NCI-H1436 (cell line): Measurements from ENCODE around the gene CCDC180.

ENCODE experiments used
- DNase-seq: peaks from one replicate; lab custom pipeline; 2025; lab: John Stamatoyannopoulos, UW

CCDC180 gene

DNA sequence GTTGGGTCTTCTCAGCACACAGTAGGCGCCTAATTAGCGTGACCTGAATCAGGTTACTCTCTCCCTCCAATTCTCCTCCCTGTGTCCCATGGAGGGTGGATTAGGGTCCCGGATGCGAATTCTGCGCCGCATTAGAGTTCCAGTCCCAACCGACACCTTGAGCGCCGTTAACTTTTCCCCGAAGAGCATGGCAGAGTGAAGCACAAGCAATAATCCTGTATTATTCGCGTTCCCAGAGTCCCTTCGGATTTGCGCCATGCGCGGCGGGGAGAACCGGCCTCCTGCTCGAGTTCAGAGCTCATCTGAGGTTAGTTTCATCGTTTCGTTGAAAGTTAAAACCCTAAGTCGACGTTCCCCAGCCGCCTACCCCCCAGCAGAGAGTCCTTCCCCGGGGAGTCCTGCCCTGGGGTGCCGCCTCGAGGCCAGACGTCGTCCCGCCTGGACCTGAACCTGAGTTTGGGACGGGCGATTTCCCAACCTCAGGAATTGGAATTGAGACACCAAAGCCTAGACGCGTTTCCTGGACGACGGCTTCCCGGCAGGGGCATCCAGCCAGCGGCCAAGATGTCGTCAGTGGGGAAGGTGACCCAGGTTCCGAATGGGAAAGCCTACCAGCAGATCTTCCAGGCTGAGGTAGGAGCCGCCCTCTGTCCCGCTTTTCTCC, at the start of gene CCDC180:
Gene CCDC180 (plus strand): TSS at position 160 of the 664 bp plus-strand sequence. CDS start 405 bp downstream, at position 565.
- DNase-seq, result no peak

DNA sequence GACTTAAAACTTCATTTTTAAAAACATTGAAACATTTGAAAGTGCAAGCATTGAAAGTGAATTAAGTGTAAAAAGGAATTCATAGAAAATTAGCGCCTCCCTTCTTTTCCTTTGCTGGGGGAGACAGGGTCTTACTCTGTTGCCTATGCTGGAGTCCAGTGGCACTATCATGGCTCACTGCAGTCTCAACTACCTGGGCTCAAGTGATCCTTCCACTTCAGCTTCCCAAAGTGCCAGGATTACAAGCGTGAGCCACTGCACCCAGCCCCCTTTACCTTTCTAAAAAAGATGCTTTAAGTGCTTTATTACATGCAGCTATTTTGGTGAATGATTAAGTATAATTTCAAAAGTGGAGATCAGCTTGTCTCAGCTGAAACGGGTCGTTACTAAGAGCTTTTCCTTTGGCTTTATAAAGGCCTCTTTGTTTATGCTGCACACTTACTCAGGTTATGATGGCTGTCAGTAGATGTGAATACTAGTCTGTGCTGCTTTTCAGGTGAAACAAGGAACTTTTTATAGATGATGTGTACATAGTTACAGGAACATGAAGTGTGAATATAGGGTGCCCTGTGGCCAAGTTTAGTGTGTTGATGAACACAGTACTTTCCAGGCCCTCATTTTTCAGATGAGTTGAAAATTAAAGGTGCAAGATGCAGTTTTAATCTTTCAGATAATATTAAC, 47.5 kb upstream of the CCDC180 start:
- peak; percentile 3 for DNase-seq

DNA sequence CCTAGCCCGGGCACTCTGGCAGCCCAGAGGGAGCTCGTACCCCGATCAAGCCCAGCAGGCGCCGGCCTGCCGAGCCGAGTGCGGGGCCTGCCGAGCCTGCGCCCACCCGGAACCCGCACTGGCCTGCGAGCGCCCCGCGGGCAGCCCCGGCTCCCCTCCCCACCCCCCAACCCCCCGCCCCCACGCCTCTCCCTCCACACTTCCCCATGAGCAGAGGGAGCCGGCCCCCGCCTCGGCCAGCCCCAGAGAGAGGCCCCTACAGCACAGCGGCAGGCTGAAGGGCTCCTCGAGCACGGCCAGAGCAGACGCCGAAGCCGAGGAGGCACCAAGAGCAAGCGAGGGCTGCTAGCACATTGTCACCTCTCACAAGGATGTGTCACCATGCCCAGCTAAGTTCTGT, 36.2 kb upstream of the CCDC180 start:
- DNase-seq, result no peak

DNA sequence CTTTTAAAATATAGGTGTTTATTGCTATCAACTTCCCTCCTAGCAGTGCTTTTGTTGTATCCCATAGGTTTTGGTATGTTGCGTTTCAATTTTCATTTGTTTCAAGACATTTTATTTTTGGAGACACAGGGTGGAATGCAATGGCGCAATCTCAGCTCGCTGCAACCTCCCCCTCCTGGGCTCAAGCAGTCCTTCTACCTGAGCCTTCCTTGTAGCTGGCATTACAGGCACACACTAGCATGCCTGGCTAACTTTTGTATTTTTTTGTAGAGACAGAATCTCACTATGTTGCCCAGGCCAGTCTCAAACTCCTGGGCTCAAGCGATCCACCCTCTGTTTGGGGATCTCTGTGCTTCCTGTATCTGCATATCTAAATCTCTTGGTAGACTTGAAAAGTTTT, 35.4 kb upstream of the CCDC180 start:
- DNase-seq, result no peak

DNA sequence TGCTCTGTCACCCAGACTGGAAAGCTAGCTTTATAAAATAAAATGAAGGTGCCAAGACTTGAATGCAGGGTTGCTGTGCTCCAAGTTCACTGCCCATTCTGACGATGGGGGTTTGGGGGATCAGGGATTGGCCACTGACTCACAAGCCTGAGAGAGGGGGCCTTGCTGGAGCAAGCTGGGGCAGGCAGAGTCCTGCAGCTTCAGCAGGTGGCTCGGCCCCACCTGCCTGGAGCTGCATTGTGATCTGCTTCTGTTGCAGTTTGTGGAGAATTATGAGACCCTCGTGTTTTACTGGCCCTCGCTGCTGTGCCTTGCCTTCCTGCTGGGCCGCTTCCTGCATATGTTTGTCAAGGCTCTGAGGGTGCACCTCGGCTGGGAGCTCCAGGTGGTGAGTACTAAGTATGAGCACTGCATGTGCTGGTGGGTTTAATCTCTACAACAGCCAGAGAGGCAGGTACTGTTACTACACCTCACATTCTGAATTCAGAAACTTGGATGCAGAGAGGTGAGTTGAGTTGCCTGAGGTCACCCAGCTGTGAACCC, 31.1 kb upstream of the CCDC180 start:
- DNase-seq, result no peak

DNA sequence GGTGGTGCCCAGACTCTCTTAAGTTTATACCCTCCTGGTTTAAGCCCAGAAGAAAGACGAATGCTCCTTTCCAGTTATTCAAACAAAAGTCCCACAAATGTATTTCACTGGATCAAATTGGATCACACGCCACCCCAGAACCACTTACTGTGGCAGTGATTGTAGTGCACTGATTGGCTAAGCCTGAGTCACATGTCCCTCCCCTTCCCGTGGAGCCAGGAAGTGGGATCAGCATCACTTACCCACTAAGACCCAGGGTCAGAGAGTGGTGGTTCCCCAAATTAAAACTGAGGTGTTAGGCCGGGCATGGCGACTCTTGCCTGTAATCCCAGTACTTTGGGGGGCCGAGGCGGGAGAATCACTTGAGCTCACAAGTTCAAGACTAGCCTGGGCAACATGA, 29.5 kb upstream of the CCDC180 start:
- DNase-seq, result no peak

DNA sequence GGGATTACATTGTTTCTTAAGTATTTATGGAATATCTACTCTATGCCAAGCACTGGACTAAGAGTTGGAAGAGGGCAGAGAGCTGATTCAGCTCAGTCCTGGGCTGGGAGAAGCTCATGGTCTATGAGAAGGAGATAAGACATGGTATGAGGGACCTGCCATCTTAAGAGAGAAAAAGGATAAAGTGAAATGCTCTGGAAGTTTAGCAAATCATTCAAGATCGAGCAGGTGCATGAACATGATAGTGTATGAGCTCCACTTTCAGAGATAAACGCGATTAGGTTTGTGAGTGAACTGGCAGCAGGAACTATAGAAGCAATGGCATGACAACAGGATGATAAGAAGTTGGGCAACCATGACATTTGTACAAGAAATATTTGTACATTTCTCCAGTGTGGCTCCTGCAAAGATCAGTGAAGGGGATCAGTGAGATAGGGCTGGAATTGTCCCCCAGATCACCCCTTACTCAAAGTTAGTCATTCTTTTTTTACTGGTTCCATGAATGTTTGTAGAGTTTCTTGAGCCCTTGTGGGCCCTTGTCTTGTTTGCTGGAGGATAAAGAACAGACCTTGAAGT, 26.6 kb upstream of the CCDC180 start:
- no peak for DNase-seq

DNA sequence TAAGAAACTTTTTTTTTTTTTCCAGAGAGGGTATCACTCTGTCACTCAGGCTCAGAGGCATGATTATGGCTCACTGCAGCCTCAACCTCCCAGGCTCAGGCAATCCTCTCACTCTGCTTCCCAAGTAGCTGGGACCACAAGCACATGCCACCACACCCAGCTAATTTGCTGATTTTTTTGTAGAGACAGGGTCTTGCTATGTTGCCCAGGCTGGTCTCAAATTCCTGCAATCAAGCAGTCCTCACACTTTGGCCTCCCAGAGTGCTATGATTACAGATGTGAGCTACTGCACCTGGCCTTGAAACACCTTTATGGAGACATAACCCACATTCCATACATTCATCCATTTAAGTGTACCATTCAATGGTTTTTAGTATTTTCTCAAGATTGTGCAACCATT, 23.7 kb upstream of the CCDC180 start:
- no peak for DNase-seq

DNA sequence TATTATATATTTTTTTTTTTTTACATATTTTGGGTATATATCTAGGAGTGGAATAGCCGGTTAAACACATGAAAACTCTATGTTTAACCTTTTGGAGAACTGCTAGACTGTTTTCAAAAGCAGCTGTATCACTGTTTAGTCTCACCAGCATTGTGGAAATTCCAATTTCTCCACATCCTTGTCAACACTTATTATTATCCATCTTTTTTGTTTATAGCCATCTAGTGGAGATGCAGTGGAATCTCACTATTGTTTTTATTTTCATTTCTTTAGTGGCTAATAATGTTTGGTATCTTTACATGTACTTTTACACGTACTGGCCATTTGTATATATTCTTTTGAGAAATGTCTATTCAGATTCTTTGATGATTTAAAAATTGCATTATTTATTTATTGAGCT, 22.7 kb upstream of the CCDC180 start:
- DNase-seq, result no peak

DNA sequence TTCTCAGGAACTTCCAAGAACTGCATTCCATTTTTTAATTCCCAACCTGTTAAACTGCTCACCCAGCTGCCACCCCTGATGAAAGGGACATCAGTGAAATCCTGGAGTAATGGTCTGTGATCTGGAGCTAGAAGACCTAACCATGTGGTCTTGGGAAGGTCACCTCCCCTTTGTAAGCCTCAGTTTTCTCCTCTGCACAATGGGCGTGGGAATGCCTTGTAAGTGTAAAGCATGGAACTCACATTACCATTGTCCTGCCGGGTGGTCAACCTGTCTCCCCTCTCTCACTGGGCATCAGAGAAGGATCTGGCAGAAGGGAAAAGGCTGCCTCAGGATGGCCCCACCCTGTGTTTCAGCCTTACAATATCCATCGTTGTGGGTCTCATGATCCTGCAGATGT, 15.3 kb upstream of the CCDC180 start:
- no peak for DNase-seq

DNA sequence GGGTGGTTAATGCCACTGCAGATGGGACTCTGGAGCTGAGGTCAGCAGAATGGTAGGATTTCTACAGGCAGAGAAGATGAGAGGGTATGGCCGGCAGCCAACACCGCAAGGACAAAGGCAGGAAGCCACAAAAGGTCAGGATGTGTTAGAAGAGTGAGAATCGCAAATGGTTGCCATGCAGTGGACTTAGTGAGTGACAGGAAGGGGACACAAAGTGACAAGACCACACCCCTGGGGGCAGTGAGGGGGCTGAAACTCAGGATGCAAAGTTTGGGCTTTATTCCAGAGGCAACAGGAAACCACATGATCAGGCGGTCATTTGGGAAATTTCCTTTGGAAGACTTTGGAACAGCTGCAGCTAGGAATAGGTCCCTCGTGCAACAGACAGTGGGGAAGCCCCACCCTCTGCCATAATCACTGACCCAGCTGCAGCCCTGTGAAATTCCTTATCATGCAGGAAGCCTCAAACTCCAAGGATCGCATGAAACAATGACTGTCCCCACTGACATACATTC, 14.2 kb upstream of the CCDC180 start:
- DNase-seq, result no peak

DNA sequence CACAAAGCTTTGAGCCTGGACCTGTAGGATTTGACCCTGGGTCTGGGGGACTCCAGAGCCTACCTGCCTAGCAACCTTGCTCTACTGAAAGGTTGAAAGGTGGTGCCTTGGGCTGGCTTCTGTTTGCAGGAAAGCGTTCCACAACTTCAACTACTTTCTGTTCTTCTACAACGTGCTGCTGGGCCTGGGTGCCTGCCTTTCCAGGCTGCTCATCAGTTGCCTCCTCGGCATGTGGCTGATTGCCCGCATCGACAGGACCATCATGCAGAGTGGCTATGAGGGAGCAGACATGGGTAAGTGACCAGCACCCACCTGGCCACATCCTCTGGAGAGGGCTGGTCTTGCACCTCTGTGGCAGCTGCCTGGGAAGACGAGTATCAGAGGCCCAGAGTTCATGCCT, 13.6 kb upstream of the CCDC180 start:
- DNase-seq, result no peak

DNA sequence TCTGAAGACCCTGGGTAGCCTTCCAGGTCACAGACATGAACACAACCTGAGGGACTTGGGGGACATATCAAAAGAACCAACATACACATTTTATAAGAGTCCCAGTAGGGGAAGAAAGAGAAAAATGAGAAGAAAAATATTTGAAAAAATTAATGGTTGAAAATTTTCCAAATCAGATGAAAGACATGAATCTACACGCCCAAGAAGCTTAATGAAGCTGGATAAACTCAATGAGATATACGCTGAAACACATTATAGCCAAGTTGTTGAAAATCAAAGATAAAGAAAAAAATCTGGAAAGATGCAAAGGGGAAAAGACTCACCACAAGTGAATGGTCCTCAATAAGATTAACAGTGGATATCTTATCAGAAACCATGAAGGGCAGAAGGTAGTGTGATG, 9.6 kb upstream of the CCDC180 start:
- DNase-seq, result no peak

DNA sequence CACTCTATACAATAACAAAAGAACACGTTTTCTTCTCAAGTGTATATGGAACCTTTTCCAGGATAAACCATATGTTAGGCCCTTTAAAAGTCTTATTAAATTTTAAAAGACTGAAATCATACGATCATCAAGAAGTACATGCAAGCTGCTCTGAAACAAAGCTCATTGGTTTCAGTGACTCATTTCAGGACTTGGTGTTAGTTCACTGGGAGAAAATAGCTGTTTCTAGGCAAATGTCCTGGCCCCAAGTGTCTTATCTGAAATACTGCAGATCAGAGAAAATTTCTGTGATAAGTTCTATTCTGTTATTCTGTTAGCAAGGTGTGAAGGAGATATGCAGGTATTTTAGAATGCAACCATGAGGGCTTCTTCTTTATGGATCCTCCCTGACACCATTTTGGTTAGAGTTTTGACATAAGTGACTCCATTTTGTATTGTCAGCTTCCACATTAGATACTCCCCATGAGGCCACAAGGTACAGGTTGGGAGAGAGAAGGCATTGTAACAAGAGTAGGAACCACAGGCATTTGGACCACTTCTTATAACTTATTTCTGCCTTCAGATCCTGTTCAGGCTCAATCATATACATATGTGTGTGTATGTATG, 7.5 kb upstream of the CCDC180 start:
- no peak for DNase-seq

DNA sequence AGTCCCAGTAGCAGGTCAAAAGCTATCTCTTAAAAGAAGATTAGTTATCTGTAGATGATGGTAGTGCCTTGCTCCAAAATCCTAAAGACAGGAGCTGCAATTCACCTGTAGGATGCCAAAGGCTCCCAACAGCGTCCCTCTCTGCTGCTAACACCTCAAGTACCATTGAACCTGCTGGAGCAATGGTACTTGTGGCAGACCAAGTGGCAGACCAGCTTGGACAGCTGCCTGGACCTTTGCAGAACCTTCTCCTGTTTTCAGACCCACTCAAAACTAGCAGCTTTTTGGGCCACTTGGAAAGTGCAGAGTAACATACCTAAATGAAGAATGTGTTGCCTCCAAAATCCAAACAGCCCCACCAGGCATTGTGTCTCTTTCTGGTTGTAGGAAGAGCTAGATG, 6.9 kb upstream of the CCDC180 start:
- DNase-seq, result no peak

DNA sequence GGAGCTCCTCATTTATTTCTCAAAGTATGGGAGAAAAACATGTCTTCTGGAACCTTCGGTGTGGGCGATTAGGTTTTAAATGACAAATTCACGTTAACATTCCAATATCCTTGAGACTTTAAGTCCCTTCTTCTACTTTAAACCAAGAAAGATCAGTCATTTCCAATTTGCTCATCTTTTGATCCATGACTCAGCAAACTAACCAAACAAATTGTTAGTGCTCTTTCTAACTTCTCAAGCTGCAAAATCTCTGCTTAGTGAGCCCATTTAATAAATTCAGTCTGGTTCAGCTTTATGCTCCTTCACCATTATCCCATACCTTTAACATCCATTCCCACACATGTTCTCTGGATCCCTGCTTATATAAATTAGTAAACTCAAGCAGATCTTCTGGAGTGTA, 5.5 kb upstream of the CCDC180 start:
- DNase-seq, result no peak

DNA sequence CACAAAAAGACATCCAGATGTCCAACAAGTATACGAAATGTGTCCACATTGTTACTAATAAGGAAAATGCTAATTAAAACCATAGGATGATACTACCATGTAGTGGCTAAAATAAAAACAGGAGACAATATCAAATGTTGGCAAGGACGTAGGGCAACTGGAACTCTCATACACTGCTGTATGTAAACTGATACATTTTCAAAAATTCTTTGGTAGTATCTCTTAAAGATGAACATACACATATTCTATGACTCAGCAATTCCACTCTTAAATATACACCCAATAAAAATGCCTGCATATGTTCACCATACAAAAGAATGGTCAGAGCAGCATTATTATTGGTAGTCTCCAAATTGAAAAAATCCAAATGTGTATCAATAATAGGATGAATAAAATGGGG, 2.9 kb upstream of the CCDC180 start:
- no peak for DNase-seq

DNA sequence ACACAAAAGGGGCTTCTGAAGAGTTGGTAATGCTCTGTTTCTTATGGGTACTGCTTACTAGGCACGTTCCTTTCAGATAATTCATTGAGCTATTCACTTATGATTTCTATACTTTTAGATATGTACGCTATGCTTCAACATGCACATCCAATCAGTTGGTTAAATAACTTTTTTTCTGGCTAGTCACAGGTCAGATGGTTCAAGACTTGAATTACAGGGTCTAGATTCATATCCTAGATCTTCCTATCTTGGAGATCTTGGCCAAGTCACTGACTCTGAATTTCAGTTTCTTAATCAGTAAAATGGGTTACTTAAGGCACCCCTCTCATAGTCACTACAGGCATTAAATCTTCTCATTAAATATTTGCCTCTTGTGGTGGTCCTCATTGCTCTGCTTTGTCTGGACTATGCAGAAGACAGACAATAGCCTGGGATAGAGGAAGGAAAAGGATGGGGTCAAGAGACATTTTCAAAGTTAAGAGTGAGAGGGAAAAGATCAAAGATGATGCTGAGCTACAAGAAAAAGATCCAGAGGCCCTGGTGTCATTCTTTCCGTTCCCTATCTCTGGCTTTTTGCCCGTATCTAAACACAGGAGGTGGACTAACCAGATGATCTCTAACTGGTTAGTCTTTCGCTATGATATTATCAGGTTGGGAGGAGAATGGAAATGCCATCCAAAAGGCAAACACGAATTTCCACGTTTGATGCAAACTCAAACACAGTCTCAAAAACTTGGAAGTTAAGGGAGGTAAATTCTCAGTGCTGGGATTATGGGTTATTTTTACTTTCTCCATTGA, 1.8 kb upstream of the CCDC180 start:
- DNase-seq, result no peak

DNA sequence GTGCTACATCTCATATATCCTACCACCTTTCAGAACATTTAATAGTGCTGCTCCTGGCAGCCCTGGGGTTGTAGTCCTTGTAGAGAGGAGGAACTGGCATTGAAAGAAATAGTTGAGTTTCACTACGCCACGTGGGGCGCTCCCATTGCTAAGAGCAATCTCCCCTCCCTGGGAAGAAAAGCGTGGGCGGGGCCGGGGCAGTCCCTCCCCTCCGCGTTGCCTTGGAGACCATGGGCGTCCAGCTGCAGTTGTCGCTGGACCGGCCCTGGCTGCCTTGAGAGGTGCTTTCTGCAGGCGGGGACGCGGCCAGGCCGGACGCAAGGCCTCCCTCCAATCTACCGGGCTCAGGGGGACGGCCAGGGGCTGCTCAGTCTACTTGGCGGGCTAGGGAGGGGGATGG, 368 bp upstream of the CCDC180 start:
- no peak for DNase-seq

DNA sequence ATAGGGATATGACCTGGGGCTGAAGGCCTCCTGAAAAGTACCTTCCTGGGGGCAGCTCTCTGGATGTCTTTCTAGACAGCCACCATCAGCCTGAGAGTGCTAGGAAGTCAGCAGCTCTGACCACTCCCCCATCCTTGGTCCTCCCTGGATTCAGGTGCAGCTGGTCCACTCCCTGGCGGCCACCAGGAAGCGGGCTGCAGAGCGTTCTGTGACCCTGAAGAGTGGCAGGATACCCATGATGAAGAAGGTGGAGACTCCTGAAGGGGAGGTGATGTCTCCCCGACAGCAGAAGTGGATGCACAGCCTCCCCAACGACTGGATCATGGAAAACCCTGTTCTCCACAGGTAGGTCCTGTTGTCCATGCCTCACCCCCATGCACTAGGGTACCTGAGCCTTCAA, 1.8 kb downstream of the CCDC180 start:
- no peak for DNase-seq

DNA sequence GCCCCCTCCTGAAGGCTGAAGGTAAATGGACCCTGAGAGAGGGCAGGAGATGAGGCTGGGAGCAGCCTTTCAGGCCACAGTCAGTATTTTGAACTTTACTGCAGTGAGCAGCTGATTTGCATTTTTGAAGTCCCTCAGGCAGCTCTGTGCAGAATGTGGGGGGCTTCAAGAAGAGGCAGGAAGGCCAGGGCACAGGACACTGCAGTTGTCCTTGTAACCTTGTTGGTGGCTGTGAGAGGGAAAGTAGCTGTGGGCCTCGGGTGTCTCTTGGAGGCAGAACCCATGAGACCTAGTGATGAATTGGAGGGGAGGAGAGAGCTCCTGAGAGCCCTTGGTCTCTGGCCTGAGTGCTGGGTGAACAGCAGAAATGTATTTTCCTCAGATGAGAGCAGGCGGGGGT, 2.6 kb downstream of the CCDC180 start:
- no peak for DNase-seq

DNA sequence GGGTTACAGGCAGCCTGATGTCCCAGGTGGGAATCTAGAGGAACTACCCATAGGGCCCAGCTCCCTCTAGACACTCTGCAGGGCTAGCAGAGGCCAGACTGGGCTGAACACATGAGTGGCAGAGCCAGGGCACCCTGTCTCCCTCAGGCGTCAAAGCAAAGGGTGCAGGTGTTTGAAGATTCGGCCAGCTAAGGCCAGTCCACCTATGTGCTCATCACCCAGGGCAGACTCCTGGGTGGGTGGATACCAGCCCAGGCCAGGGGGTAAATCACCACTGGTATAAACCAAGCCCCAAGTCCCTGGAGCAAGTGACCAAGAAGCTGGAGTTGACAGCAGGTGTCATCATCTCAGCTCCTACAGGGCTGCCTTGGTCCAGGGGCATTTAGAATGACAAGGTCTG, 3.4 kb downstream of the CCDC180 start:
- no peak for DNase-seq
